Measurements from ENCODE around the gene TTC6.

DNA sequence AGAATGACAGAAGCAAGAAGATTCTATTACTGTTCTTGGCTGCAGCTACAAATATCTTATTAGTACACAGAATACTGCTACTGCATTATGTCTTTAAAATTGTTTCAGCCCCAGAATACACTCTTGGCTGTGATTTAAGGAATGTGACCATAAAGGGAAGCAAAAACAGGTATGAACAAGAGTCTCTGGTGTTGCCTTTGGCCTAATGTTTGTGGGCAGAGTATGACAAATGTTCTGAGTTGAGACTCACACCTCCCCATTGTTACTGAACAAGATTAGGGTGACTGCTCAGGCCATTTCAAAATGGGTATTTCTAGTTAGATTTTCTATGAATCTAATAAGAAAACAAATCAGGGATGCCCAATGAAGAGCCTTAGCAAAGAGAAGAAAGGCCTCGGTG is 28.5 kb downstream of the TTC6 start:
- no peak for TF ChIP-seq POLR2A (IDR thresholded peaks at IDR 0.05)
- TF ChIP-seq, protein P1, sequence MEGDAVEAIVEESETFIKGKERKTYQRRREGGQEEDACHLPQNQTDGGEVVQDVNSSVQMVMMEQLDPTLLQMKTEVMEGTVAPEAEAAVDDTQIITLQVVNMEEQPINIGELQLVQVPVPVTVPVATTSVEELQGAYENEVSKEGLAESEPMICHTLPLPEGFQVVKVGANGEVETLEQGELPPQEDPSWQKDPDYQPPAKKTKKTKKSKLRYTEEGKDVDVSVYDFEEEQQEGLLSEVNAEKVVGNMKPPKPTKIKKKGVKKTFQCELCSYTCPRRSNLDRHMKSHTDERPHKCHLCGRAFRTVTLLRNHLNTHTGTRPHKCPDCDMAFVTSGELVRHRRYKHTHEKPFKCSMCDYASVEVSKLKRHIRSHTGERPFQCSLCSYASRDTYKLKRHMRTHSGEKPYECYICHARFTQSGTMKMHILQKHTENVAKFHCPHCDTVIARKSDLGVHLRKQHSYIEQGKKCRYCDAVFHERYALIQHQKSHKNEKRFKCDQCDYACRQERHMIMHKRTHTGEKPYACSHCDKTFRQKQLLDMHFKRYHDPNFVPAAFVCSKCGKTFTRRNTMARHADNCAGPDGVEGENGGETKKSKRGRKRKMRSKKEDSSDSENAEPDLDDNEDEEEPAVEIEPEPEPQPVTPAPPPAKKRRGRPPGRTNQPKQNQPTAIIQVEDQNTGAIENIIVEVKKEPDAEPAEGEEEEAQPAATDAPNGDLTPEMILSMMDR (IDR thresholded peaks at IDR 0.05): no peak
